Measurements from ENCODE around the gene TNIK. TPM values are rescaled to one million over a fixed set of nuclear protein-coding genes. Genes with fewer than 3 reads are reported as not detected.

Gene TNIK
- total and polyA plus RNA-seq, 2 of the 4 experiments (the other 2 are of a cell fraction) = 3.4 to 6.3 TPM

DNA sequence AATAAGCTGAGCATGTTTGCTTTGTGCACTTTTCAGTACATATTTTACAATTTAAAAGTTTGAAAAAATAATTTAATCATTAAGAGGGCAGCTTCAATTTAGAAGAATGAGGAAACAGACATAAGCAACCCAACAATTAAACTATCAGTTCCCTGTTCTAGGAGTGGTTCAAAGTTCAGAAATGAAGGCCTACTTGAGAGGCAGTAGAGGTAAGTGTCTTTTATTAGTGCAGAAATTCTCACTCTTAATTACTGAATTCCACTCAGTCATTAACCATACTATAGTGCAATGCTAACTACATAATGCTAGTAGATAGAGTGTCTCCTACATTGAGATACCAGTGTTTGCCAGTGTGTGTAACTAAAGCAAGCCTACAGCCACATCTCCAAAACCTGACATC lies 73.1 kb downstream of the TNIK start:
- no peak overlapping the region for H3K23ac ChIP-seq (ENCODE audit: low read depth, low read length)
- intact Hi-C loops (cut with micrococcal nuclease) (no loop called here), in situ Hi-C loops (cut with MboI; ENCODE audit: low sequenced_read_pairs) (no loop called here), dilution Hi-C loops (cut with HindIII; ENCODE audit: low sequenced_read_pairs, unreplicated experiment) (no loop called here)
- peaks cover 10% of the 10 kb centered on the region for H3K9me1 ChIP-seq (ENCODE audit: insufficient read depth, low read length)
- no peak overlapping the region for H3K4me2 ChIP-seq (ENCODE audit: low read depth, low read length)
- H4K91ac ChIP-seq (ENCODE audit: insufficient read depth, low read depth, low read length) = no peak overlapping the region
- H3K18ac ChIP-seq (ENCODE audit: low read depth, low read length) = no peak overlapping the region
- H3K56ac ChIP-seq (ENCODE audit: extremely low read depth, insufficient read depth, low read length) = no peak overlapping the region
- no peak overlapping the region for H2BK120ac ChIP-seq (ENCODE audit: low read depth, low read length)
- CTCF ChIA-PET = interaction anchor here (0.6 kb wide), 1 partner anchor 495 kb away, joined by 4 read pairs; no protein-coding TSS in a partner anchor
- BruUV-seq (replicated peaks) = no TSS peak
- H3K14ac ChIP-seq (replicated peaks; ENCODE audit: low read depth, low read length) = no peak overlapping the region
- H3K79me1 ChIP-seq (ENCODE audit: low read depth in 1 of 2, low read length in 2 of 2) = peaks cover 0 to 9% of the 10 kb centered on the region in 2 experiments; a peak in 1 of 4 replicates
- POLR2A ChIA-PET (ENCODE audit: unreplicated experiment) = no interaction called here
- ATAC-seq (ENCODE audit: low read depth) (no peak), DNase-seq (no peak)
- H3K9ac ChIP-seq (ENCODE audit: low read depth, low read length) = no peak overlapping the region
- H3K36me3 ChIP-seq (ENCODE audit: control insufficient read depth, insufficient read depth, low read length) = no peaks in the 10 kb centered on the region
- H4K8ac ChIP-seq (ENCODE audit: low read depth in 2 of 2, low read length in 2 of 2) = no peak overlapping the region
- no peak overlapping the region for H2BK15ac ChIP-seq (ENCODE audit: low read depth, low read length)
- H2AFZ ChIP-seq (replicated peaks; ENCODE audit: low read length, poor library complexity) = no peak overlapping the region
- H2BK20ac ChIP-seq (ENCODE audit: low read depth, low read length) = no peak overlapping the region
- H4K20me1 ChIP-seq (ENCODE audit: insufficient read depth, low read length) = no peaks in the 10 kb centered on the region
- no peaks in the 10 kb centered on the region for H3K9me3 ChIP-seq (ENCODE audit: control insufficient read depth, insufficient read depth, low read length)
- no peaks in the 10 kb centered on the region for H3K27me3 ChIP-seq (ENCODE audit: control insufficient read depth, insufficient read depth, low read length)
- H2BK5ac ChIP-seq (ENCODE audit: low read depth, low read length, poor library complexity, severe bottlenecking) = no peak overlapping the region
- no peak overlapping the region for H2AK9ac ChIP-seq (replicated peaks; ENCODE audit: low read depth, low read length, poor library complexity)
- TF ChIP-seq POLR2A (IDR thresholded peaks at IDR 0.05; ENCODE audit: low read depth, low read length) = no peak
- peaks cover 13% of the 10 kb centered on the region for H3K4me1 ChIP-seq (ENCODE audit: control insufficient read depth, insufficient read depth, low read length)
- H3K4ac ChIP-seq (ENCODE audit: low read depth, low read length) = no peak overlapping the region
- H2AK5ac ChIP-seq (ENCODE audit: low read depth, low read length) = no peak overlapping the region
- H3K4me3 ChIP-seq (ENCODE audit: insufficient read depth, low read depth, low read length) = no peak overlapping the region
- H4K5ac ChIP-seq (ENCODE audit: low read depth, low read length) = no peak overlapping the region
- H3K27ac ChIP-seq (ENCODE audit: insufficient read depth, low read length) = no peak overlapping the region

All from IMR-90 (cell line).